Measurements from ENCODE around the gene TBCA.
"Not testable (repeated sequence)": the region's sequence is repeated elsewhere in the genome, so short reads cannot be mapped to it uniquely, and the experiment has no call there.

The TBCA gene

GRCh38 chr5:77758141-77758938 lies 17.8 kb downstream of the TBCA start:
- Mint-ChIP-seq H3K4me1 (peaks cover 5% of the 10 kb centered on the region), H3K4me3 (no peak overlapping the region), H3K27ac (peak overlapping the region; percentile 11 to 50 (median 50)), H3K36me3 (ENCODE audit: low read depth) (peaks cover 81% of the 10 kb centered on the region), H3K27me3 (ENCODE audit: low read depth) (no peaks in the 10 kb centered on the region), H3K9me3 (peaks cover 40% of the 10 kb centered on the region)
- no peak for TF ChIP-seq CTCF (IDR thresholded peaks at IDR 0.05; ENCODE audit: unreplicated experiment in 3 of 3)

GRCh38 chr5:77751328-77752023 lies 24.7 kb downstream of the TBCA start:
- H3K27me3 Mint-ChIP-seq (ENCODE audit: low read depth), result no peaks in the 10 kb centered on the region
- no peaks in the 10 kb centered on the region for H3K4me1 Mint-ChIP-seq
- peak overlapping the region in 1 of 3 experiments; percentile 38 for H3K27ac Mint-ChIP-seq
- H3K36me3 Mint-ChIP-seq (ENCODE audit: low read depth), result peaks cover 36% of the 10 kb centered on the region
- H3K9me3 Mint-ChIP-seq, result peaks cover 3% of the 10 kb centered on the region
- H3K4me3 Mint-ChIP-seq, result no peak overlapping the region
- TF ChIP-seq CTCF (IDR thresholded peaks at IDR 0.05; ENCODE audit: unreplicated experiment in 3 of 3), result no peak

- not testable (repeated sequence) for H3K27me3 Mint-ChIP-seq (ENCODE audit: low read depth); H3K4me1 Mint-ChIP-seq; H3K4me3 Mint-ChIP-seq; H3K9me3 Mint-ChIP-seq
- Mint-ChIP-seq H3K27ac (peak overlapping the region in 1 of 3 experiments; percentile 38), H3K36me3 (ENCODE audit: low read depth) (peaks cover 32% of the 10 kb centered on the region)
Measured at GRCh38 chr5:77750928-77751327, 25.2 kb downstream of the TBCA start.

GRCh38 chr5:77748160-77748559 lies 28.0 kb downstream of the TBCA start:
- no peak for TF ChIP-seq CTCF (IDR thresholded peaks at IDR 0.05; ENCODE audit: unreplicated experiment in 3 of 3)
- Mint-ChIP-seq H3K9me3 (peaks cover 2% of the 10 kb centered on the region), H3K4me1 (no peaks in the 10 kb centered on the region), H3K36me3 (ENCODE audit: low read depth) (peaks cover 35% of the 10 kb centered on the region), H3K27ac (no peak overlapping the region), H3K4me3 (no peak overlapping the region), H3K27me3 (ENCODE audit: low read depth) (no peaks in the 10 kb centered on the region)

- H3K27ac Mint-ChIP-seq, result no peak overlapping the region
- no peak for TF ChIP-seq CTCF (IDR thresholded peaks at IDR 0.05; ENCODE audit: unreplicated experiment in 3 of 3)
- H3K27me3 Mint-ChIP-seq (ENCODE audit: low read depth), result no peaks in the 10 kb centered on the region
- no peaks in the 10 kb centered on the region for H3K9me3 Mint-ChIP-seq
- no peaks in the 10 kb centered on the region for H3K4me1 Mint-ChIP-seq
- H3K4me3 Mint-ChIP-seq, result no peak overlapping the region
- H3K36me3 Mint-ChIP-seq (ENCODE audit: low read depth), result peaks cover 23% of the 10 kb centered on the region
Measured at GRCh38 chr5:77744116-77744515, 32.0 kb downstream of the TBCA start.

GRCh38 chr5:77743181-77743580 lies 33.0 kb downstream of the TBCA start:
- H3K27ac Mint-ChIP-seq, result no peak overlapping the region
- TF ChIP-seq CTCF (IDR thresholded peaks at IDR 0.05; ENCODE audit: unreplicated experiment in 3 of 3), result no peak
- no peaks in the 10 kb centered on the region for H3K27me3 Mint-ChIP-seq (ENCODE audit: low read depth)
- H3K36me3 Mint-ChIP-seq (ENCODE audit: low read depth), result peaks cover 23% of the 10 kb centered on the region
- H3K4me3 Mint-ChIP-seq, result no peak overlapping the region
- H3K9me3 Mint-ChIP-seq, result no peaks in the 10 kb centered on the region
- H3K4me1 Mint-ChIP-seq, result no peaks in the 10 kb centered on the region

Data from nephron (organoid).